Astrocyte (in vitro differentiated cells and primary cell): ENCODE data around the gene TLR5. TPM values are rescaled to one million over a fixed set of nuclear protein-coding genes. Genes with fewer than 3 reads are reported as not detected.

Source experiments
- DNase-seq: peaks from one replicate; pipeline ENCODE4 v3.0.0-alpha.2; 2010; ENCODE audit warnings: low read depth
- FAIRE-seq: peaks from 2 replicates; lab custom pipeline; 2011; peaks lifted over from hg19 to GRCh38; lab: Jason Lieb, UNC
- H2AFZ ChIP-seq: 2 replicates; pipeline ENCODE4 v1.6.0; 2012; ENCODE audit warnings: low read depth, low read length, inconsistent platforms
- H3K27ac ChIP-seq: 2 replicates; pipeline ENCODE4 v1.5.1; 2011; ENCODE audit warnings: low read depth, low read length, inconsistent platforms
- H3K27me3 ChIP-seq: 2 replicates; pipeline ENCODE4 v1.6.0; 2011; ENCODE audit warnings: low read length, inconsistent platforms; ENCODE audit not compliant: insufficient read depth
- H3K36me3 ChIP-seq: 2 replicates; pipeline ENCODE4 v1.5.1; 2011; ENCODE audit warnings: low read length, inconsistent platforms; ENCODE audit not compliant: insufficient read depth
- H3K4me1 ChIP-seq: 2 replicates; pipeline ENCODE4 v1.5.1; 2011; ENCODE audit warnings: low read length, inconsistent platforms; ENCODE audit not compliant: insufficient read depth
- H3K4me2 ChIP-seq: 2 replicates; pipeline ENCODE4 v1.6.0; 2012; ENCODE audit warnings: low read length, inconsistent platforms
- H3K4me3 ChIP-seq: 2 replicates; pipeline ENCODE4 v1.5.1; 2011; ENCODE audit warnings: low read depth, mild to moderate bottlenecking, low read length, inconsistent platforms; ENCODE audit not compliant: insufficient read depth
- H3K79me2 ChIP-seq: 2 replicates; pipeline ENCODE4 v1.6.0; 2012; ENCODE audit warnings: mild to moderate bottlenecking, low read length, inconsistent platforms; ENCODE audit not compliant: insufficient read depth
- H3K9ac ChIP-seq: 2 replicates; pipeline ENCODE4 v1.6.0; 2012; ENCODE audit warnings: mild to moderate bottlenecking, low read length, inconsistent platforms
- H3K9me3 ChIP-seq: 2 replicates; pipeline ENCODE4 v1.5.1; 2012; ENCODE audit warnings: low read depth, mild to moderate bottlenecking, low read length, inconsistent platforms; ENCODE audit not compliant: insufficient read depth
- H4K20me1 ChIP-seq: 2 replicates; pipeline ENCODE4 v1.6.0; 2012; ENCODE audit warnings: low read length, inconsistent platforms; ENCODE audit not compliant: insufficient read depth
- H3K27ac Mint-ChIP-seq: one replicate; pipeline ENCODE4 v1.8.0; 2021; ENCODE audit warnings: mild to moderate bottlenecking, mixed read lengths; ENCODE audit not compliant: unreplicated experiment
- H3K27me3 Mint-ChIP-seq: one replicate; pipeline ENCODE4 v1.8.0; 2021; ENCODE audit warnings: low read depth, mixed read lengths; ENCODE audit not compliant: unreplicated experiment
- H3K36me3 Mint-ChIP-seq: one replicate; pipeline ENCODE4 v1.8.0; 2021; ENCODE audit warnings: low read depth, mixed read lengths; ENCODE audit not compliant: unreplicated experiment
- H3K4me1 Mint-ChIP-seq: one replicate; pipeline ENCODE4 v1.8.0; 2021; ENCODE audit warnings: low read depth, mixed read lengths; ENCODE audit not compliant: unreplicated experiment
- H3K4me3 Mint-ChIP-seq: one replicate; pipeline ENCODE4 v1.8.0; 2021; ENCODE audit warnings: mild to moderate bottlenecking, moderate library complexity, mixed read lengths; ENCODE audit not compliant: unreplicated experiment
- H3K9me3 Mint-ChIP-seq: one replicate; pipeline ENCODE4 v1.8.0; 2021; ENCODE audit warnings: mild to moderate bottlenecking, mixed read lengths; ENCODE audit not compliant: unreplicated experiment
- CTCF ChIP-seq: IDR thresholded peaks from 2 replicates; pipeline ENCODE4 v1.5.1; 2011; ENCODE audit warnings: low read depth, mild to moderate bottlenecking, inconsistent platforms, low read length, moderate library complexity; ENCODE audit not compliant: insufficient read depth
- EZH2 ChIP-seq: IDR thresholded peaks from 2 replicates; pipeline ENCODE4 v1.6.1; 2012; ENCODE audit warnings: mild to moderate bottlenecking, low read length, inconsistent platforms; ENCODE audit not compliant: insufficient read depth
- total RNA-seq: library from RNA; stranded (reverse); gene quantifications from 2 replicates; pipeline ENCODE4 v1.2.1, GENCODE V29; 2021

TLR5 gene
- total RNA-seq, 1 donor from 2014 or later = 1.1 TPM

GRCh38 chr1:223067914-223068313, 75.1 kb downstream of the TLR5 start:
- H3K4me3 Mint-ChIP-seq = no peak overlapping the region
- FAIRE-seq (no peak), DNase-seq (no peak)
- peaks cover 17% of the 10 kb centered on the region for H3K27me3 Mint-ChIP-seq
- H3K4me1 Mint-ChIP-seq = no peaks in the 10 kb centered on the region
- no peak overlapping the region for H3K4me3 ChIP-seq
- no peak overlapping the region for H3K27ac ChIP-seq
- no peak overlapping the region for H3K27ac Mint-ChIP-seq
- H3K36me3 Mint-ChIP-seq = no peaks in the 10 kb centered on the region
- no peaks in the 10 kb centered on the region for H4K20me1 ChIP-seq
- H3K4me1 ChIP-seq = no peaks in the 10 kb centered on the region
- H3K4me2 ChIP-seq = no peak overlapping the region
- H3K79me2 ChIP-seq = no peaks in the 10 kb centered on the region
- peaks cover 2% of the 10 kb centered on the region for H3K27me3 ChIP-seq
- TF ChIP-seq CTCF = no peak
- TF ChIP-seq EZH2 = no peak
- peaks cover 5% of the 10 kb centered on the region for H3K9me3 ChIP-seq
- no peak overlapping the region for H3K9ac ChIP-seq
- no peaks in the 10 kb centered on the region for H3K36me3 ChIP-seq
- H3K9me3 Mint-ChIP-seq = no peaks in the 10 kb centered on the region
- no peak overlapping the region for H2AFZ ChIP-seq

GRCh38 chr1:223066415-223066814, 76.6 kb downstream of the TLR5 start:
- Histone ChIP-seq H2AFZ (no peak overlapping the region), H3K27ac (no peak overlapping the region), H3K4me3 (no peak overlapping the region), H3K36me3 (no peaks in the 10 kb centered on the region), H3K4me1 (no peaks in the 10 kb centered on the region), H4K20me1 (no peaks in the 10 kb centered on the region), H3K27me3 (no peaks in the 10 kb centered on the region), H3K4me2 (no peak overlapping the region), H3K9me3 (no peaks in the 10 kb centered on the region), H3K79me2 (no peaks in the 10 kb centered on the region), H3K9ac (no peak overlapping the region)
- H3K36me3 Mint-ChIP-seq = no peaks in the 10 kb centered on the region
- H3K4me3 Mint-ChIP-seq = no peak overlapping the region
- DNase-seq (no peak), FAIRE-seq (no peak)
- H3K27ac Mint-ChIP-seq = no peak overlapping the region
- H3K9me3 Mint-ChIP-seq = no peaks in the 10 kb centered on the region
- no peaks in the 10 kb centered on the region for H3K4me1 Mint-ChIP-seq
- H3K27me3 Mint-ChIP-seq = peaks cover 9% of the 10 kb centered on the region
- TF ChIP-seq EZH2 = no peak
- TF ChIP-seq CTCF = no peak

- H4K20me1 ChIP-seq = no peaks in the 10 kb centered on the region
- no peak overlapping the region for H2AFZ ChIP-seq
- H3K4me2 ChIP-seq = no peak overlapping the region
- H3K27me3 ChIP-seq = peaks cover 7% of the 10 kb centered on the region
- Mint-ChIP-seq H3K36me3 (no peaks in the 10 kb centered on the region), H3K4me1 (no peaks in the 10 kb centered on the region), H3K27me3 (peaks cover 9% of the 10 kb centered on the region), H3K27ac (no peak overlapping the region), H3K9me3 (no peaks in the 10 kb centered on the region), H3K4me3 (no peak overlapping the region)
- DNase-seq = no peak
- no peaks in the 10 kb centered on the region for H3K79me2 ChIP-seq
- no peaks in the 10 kb centered on the region for H3K9me3 ChIP-seq
- H3K4me1 ChIP-seq = no peaks in the 10 kb centered on the region
- no peak overlapping the region for H3K4me3 ChIP-seq
- no peaks in the 10 kb centered on the region for H3K36me3 ChIP-seq
- H3K9ac ChIP-seq = no peak overlapping the region
- no peak for TF ChIP-seq CTCF
- TF ChIP-seq EZH2 = no peak
- no peak overlapping the region for H3K27ac ChIP-seq
- no peak for FAIRE-seq
Observed at GRCh38 chr1:223062177-223062576, 80.9 kb downstream of the TLR5 start.
